Limb (tissue), 2 donors: ENCODE results near the gene FLII.
"Not testable (repeated sequence)": the region's sequence is repeated elsewhere in the genome, so short reads cannot be mapped to it uniquely, and the experiment has no call there.

Experiments used
- DNase-seq, 2 donors: peaks; one replicate each; pipeline ENCODE4 v3.0.0-alpha.2; 2016; ENCODE audit errors: extremely low spot score in 2 of 2

The FLII gene

DNA sequence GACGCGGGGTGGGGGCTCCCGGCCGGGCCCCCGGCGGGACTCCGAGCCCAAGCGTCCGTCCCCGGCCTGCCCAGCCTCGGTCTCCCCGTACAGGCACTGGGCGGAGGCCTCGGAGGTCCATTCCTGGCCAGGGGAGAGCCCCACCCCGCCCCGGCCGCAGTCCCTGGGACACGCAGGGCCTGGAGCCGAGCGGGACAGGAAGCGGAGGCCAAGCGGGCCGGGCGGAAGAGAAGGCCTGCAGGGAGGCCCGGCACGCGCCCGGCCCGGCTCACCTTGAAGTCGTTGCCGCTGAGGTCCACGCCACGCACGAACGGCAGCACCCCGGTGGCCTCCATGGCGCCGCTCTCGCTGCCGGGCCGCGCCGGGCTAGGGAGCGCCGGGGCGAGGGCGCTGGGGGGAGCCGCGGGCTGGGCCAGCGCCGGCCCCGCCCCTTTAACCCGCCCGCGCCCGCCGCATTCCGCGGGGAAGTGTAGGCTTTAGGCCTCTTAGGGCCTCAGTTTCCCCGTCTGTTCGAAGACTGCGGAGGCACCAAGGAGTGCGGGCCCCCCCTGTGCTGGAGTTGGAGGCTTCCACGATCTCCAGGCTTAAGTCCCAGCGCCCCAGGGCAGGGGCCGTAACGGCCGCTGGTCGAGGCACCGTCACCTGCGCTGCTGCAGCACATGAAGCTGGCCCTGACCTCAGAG, at the start of gene FLII:
Gene FLII (minus strand): TSS at position 383 of the 683 bp plus-strand sequence. CDS start 48 bp downstream, at position 335.
- DNase-seq = peak; percentile 45 to 71

DNA sequence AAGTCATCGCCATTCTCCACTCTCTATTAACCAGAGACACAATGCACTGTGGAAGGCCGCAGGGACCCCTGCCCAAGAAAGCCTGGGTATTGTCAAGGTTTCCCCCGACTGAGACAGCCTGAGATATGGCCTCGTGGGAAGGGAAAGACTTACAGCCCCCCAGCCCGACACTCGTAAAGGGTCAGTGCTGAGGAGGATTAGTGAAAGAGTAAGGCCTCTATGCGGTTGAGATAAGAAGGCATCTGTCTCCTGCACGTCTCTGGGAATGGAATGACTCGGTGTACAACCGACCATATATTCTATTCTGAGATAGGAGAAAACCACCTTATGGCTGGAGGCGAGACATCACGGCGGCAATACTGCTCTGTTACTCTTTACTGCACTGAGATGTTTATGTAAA, 44.7 kb upstream of the FLII start:
- DNase-seq = not testable (repeated sequence)

DNA sequence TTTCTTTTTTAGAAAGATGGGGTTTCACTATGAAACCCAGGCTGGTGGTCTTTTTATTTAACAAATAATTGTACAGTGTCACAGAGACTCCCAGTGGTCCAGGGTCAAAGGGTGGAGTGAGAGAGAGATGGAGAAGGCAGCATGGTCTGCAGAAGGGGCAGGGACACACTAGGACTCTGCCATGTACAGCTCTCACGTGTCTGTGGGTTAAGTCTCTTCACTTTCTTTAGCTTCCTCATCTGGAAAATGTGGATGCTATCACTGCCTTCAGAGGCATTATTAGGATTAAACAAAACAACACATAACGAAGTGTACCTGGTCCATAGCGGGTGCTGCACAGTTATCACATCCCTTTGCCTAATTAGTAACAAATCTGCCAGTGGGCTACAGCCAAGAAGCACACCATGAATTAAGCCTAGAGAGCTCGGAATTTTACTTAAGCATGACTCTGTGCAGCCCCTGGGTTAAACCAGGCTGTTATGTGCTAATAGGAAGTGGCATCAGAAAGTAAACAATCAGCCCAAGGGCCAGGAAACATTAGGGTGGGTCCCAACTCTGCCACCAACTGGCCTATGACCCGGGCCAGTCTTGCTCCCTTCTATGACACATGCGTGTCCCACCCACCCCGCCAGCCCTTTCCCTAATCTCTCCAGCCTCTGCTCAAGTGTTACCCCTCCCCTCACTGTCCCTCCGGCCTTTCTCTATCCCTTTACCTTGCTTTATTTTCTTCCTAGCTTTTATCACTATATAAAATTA, 42.4 kb upstream of the FLII start:
- DNase-seq = no peak

DNA sequence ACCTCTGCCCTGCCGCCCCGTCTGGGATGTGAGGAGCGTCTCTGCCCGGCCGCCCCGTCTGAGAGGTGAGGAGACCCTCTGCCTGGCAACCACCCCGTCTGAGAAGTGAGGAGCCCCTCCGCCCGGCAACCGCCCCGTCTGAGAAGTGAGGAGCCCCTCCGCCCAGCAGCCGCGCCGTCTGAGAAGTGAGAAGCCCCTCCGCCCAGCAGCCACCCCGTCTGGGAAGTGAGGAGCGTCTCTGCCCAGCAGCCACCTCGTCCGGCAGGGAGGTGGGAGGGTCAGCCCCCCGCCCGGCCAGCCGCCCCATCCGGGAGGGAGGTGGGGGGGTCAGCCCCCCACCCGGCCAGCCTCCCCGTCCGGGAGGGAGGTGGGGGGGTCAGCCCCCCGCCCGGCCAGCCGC, 39.5 kb upstream of the FLII start:
- DNase-seq = not testable (repeated sequence)

DNA sequence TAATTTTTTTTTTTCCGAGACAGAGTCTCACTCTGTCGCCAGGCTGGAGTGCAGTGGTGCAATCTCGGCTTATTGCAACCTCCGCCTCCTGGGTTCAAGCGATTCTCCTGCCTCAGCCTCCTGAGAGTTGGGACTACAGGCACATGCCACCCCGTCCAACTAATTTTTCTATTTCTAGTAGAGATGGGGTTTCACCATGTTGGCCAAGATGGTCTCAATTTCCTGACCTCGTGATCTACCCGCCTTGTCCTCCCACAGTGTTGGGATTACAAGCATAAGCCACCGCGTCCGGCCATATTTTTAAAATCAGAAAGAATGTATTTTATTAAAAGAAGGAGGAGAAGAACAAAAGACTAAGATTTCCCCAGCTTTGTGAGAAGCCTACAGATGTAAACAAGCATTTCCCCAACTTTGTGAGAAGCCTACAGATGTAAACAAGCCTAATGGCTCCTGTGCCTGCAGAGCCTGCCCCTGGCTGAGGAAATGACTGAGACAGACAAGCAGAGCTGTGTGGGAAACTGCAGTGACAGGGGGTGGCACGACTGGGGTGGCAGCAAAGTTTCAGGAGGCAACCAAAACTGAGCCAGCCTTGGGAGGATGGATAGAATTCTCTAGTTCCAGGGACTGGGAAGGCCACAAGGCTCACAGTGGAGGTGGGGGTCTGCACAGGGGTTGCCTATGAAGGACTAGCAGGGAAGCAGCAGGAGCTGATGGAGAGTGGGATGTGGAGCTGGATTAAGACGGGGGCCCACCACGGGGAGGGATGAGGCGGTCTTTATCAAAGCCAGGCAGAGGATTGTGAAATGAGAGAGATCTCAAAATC, 33.4 kb upstream of the FLII start:
- no peak for DNase-seq

DNA sequence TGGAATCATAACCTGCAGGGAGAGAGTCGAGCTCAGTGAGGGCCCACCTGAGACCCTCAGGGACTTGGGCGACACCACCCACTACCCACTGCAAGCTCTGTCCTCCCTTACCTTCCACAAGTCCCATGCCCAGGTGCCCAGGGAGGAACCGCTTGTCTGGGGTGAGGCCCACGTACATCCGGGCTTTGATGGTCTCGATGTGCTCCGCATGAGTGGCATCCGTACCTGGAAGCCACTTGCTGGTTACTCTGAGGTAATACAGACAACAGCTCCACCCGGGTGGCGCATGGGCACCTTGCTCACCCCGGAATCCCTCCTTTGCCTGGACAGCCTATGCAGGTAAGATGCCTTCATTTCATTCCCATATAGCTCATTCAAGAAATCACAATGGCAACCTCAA, 26.8 kb upstream of the FLII start:
- no peak for DNase-seq

DNA sequence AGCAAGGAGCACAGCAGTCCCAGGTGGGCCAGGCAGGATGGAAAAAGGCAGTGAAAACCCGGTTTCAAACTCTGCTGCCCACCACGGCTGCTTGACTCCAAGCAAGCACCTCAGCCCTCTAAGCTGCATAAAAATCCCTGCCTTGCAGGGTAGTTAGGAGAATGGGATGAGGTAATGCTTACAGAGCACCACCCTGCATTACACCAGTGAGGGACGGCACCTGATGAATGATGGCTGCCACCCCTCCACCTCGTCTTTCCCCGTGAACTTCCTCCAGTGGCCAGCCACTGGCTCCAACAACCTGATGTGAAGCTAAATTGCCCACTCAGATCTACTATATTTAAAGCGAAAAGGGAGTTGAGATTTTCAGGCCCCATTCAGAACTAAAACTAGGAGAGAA, 23.2 kb upstream of the FLII start:
- DNase-seq = no peak

DNA sequence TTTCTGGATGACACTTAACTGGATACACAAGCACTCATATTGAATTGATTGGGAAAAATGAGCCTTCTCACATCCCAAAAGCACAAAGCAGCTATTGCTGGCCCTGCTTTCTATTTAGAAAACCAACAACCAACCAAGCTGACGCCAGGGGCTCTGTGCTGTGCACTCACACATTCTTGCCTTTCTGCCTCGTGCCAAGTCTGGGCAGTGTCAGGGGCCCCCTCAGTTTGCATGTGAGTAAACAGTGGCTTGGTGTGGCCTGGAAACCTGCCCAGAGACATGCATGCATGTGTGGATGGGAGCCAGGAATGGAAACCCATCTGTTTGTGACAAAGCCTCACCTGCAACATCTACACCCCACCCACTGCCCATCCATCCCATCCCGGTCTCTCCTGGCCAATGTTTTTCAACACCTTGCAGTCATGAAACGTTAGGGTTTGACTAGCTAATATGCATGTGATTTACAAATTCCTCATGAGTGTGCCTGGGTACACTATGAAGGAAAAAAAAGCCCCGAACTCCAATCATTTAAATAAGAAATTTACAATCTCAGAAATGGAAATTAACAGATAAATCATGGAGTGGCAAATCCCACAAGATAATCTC, 22.3 kb upstream of the FLII start:
- no peak for DNase-seq

DNA sequence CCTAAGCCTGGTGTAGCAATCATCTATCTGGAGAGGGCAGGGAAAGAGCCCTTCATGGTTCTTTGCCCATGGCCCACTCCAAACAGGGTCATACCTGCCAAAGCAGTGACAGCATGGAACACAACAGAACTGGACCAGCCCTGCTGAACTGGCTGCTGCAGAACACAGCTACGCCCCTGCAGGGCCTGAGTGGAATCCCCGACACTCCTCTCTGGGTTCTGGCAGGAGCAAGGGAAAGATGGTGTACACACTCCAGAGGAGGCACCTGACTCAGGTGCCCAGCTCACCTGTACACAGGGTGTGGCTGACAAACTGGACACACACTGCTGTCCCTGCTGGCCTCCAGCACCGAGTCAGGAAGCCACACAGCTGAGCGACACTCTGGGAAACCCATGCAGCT, 21.7 kb upstream of the FLII start:
- no peak for DNase-seq

DNA sequence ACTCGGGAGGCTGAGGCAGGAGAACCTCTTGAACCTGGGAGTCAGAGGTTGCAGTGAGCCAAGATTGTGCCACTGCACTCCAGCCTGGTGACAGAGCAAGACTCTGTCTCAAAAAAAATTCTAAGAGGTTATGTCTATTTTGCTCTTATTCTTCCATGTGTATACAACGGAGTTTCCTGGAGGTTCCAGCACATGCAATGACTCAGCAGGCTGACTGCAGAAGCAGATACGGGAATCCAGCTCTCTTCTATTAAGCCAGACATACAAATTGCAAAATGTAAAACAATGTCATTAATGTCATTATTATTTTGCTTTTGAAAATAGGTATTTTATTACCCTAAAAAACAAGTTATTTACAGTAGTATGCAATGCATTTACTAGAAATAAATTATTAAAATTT, 20.3 kb upstream of the FLII start:
- DNase-seq = no peak

DNA sequence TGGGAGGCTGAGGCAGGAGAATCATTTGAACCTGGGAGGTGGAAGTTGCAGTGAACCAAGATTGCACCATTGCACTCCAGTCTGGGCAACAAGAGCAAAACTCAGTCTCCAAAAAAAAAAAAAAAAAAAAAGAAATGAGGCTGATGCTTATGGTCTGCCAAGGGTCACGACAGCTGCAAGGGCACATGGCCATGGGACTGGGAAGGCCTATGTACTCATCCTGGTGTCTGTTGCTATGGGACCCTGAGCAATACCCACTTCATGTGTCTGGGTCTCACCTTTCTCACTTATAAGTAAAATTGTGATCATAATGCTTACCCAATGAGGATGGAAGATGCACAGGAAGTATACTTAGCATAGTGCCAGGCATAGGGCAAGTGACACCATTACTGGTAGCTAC, 18.5 kb upstream of the FLII start:
- DNase-seq = no peak

DNA sequence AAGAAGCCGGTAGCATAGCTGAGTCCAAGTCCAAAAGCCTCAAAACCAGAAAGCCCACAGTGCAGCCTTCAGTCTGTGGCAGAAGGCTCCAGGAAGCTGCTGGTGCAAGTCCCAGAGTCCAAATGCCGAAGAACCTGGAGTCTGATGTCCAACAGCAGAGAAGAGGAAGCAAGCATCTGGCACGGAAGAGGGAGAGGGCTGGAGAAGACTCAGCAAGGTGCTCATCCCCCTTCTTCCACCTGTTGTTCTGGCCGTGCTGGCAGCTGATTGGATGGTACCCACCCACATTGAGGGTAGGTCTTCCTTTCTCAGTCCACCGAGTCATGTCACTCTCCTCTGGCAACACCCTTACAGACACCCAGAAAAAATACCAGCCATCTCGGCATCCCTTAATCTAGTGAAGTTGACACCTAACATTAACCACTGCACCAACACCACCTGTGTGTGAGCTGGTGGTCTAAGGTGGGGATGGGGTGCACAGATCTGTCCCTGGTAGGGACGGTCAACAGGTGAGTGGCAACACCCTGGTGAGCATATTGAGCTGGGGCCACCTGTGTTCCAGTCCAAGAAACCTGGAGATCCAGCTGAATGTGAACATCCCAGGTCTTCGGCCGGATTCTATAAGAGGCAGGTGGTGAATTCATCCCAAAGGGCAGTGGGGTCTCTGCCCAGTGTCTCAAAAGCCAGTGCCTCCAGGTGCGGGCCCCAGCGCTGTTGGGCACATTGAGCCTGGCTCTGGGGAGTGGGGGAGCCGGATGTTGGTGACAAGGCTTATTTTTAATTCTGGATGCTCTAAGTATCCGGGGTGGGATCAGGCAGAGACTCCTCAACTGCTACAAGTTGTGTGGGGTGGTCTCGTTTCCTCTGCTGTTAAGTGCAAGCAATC, 11.8 kb upstream of the FLII start:
- no peak for DNase-seq

DNA sequence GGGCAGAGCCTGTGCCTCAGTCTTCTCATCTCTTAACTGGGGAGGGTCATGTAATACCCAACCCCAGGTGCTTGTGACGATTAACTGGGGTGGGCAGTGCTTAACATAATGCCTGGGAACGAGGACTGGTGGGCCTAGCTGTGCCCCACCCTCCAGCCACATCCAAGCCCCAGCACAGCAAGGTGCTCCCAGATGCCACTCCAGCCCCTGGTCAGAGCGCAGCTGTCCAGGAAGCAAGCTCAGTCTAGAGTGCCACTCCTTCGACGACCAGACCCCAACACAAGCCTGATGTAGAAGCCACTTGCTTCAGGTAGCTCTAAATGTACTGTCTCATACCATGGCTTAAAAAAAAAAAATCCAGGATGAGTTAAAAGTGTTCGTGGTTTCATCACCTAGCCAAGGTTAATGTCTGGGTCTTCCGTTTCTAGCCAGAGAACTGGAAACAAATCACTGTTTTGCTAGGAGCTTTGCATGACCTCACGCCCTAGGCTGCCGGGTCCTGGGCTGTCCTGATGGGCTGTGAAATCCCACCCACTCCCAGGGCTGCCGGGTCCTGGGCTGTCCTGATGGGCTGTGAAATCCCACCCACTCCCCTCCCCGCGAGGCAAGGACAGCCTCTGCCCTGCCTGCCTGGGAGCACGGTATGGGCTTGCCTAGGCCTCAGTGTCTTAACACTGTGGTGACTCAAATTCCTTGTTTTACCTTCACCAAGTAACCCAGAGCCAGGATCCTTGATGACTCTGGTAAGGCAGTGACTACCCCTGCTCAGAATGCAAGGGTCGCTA, 9.6 kb upstream of the FLII start:
- DNase-seq = no peak

DNA sequence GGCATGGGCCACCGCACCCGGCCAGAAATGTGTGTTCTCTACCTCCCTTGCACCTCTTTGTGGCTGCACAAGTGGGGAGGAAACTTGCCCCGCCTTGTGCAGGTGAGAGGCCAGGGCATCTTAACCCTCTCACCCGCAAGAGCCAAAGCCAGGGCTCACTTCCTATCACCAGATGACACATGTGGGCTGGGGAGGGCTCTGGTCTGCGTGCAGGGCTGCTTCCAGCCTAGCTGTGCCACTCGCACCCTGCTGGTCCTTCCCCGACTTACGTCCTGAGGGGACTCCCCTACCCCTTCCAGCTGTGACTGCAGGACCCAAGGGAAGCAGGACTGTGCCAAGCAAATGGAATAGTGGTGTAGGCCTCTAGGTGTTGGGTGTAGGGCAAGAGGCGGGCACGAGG, 8.8 kb upstream of the FLII start:
- no peak for DNase-seq

DNA sequence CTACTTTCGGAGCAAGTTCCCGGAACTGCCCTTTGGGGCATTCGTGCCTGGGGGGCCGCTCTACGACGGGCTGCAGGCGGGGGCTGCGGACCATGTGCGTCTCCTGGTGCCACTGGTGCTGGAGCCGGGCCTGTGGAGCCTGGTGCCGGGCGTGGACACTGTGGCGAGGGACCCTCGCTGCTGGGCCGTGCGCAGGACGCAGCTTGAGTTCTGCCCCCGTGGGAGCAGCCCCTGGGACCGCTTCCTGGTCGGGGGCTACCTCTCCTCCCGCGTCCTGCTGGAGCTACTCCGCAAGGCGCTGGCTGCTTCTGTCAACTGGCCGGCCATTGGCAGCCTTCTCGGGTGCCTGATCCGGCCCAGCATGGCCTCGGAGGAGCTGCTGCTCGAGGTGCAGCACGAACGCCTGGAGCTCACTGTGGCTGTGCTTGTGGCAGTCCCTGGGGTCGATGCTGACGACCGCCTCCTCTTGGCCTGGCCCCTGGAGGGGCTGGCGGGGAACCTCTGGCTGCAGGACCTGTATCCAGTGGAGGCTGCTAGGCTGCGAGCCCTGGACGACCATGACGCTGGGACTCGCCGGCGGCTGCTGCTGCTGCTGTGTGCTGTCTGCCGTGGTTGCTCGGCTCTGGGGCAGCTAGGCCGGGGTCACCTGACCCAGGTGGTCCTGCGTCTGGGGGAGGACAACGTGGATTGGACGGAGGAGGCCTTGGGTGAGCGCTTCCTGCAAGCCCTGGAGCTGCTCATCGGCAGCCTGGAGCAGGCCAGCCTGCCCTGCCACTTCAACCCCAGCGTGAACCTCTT, 5.5 kb upstream of the FLII start:
- DNase-seq = no peak

DNA sequence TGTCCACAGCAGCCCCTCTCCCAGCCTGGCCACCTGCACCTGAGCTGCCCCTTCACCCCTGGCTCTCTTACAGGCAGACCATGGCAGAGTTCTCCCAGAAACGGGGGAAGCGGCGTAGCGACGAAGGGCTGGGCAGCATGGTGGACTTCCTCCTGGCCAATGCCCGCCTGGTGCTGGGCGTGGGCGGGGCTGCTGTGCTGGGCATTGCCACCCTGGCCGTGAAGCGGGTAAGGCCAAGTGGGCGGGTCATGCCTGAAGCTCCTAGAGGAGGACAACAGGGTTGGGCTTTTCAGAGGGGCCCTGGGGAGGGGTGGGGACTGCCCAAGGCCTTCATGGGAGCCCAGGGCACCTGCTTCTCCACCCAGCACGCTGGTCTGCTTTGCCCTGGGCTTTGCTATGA, 4.1 kb upstream of the FLII start:
- DNase-seq = no peak

DNA sequence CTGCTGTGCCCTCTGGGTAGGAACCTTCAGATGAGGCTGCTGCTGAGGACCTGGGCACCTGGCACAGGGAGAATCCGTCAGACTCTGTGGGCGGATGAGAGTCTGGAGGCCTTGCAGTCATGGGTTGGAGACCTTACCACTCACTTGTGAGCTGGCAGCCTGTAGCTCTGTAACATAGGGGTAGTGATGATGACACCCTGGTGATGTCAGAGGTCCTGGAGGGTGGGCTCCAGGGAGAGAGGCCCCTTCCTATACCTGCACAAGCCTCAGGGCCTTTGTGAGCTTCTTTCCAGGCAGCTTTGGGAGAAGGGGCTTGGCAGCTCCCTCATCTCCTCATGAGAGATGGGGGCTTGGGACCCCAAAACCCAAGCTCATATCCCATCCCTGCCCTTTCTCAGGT, 3.6 kb upstream of the FLII start:
- DNase-seq = no peak

DNA sequence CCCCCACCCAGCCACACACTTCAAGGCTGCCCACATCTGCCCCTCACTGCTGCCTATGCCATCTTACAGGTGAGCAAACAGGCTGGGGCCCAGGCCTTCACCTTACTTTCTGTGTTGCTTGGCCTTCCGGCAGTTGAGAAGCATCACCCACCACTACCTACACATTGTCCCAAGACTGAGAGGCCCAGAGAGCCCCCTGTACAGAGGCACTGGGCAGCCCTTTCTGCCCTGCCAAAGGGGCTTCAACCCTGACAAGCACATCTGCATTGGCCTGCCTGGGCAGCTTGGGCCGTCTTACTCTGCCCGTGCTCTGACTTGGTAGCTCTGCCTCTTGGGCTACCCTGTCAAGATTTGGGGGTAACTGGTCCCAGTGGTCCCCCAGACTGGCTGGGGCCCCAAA, 3.1 kb upstream of the FLII start:
- DNase-seq = no peak

DNA sequence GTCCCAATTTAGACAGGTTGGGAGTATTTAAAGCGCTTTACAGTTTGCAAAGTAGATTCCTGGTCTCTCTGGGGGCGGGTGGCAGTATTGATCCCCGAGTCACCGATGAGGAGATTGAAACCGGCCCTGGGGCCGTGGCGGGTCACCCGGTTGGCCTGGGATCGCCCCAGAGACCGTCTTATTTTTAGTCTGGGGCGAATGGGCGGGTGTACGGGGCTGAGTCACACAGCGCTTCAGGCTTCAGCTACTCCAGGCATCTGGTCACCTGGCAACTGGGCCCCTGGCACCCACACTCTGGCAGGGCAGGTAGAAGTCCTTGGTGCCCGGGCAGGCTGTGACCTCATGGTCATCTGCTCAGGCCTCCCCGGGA, 2.6 kb upstream of the FLII start:
- no peak for DNase-seq
